GM21786 (cell line): ENCODE results near the gene PBX3.

Experiments used
- ATAC-seq: cut with Tn5 transposase; IDR thresholded peaks from one replicate; pipeline ENCODE4 v1.9.1; 2021; ENCODE audit not compliant: unreplicated experiment

PBX3 gene

GRCh38 chr9:125854553-125855275 is 107.5 kb downstream of the PBX3 start:
- ATAC-seq, result no peak

- ATAC-seq, result no peak
Observed at GRCh38 chr9:125856331-125856730, 109.2 kb downstream of the PBX3 start.

- ATAC-seq, result no peak
Observed at GRCh38 chr9:125861405-125862058, 114.4 kb downstream of the PBX3 start.

GRCh38 chr9:125863923-125864322 is 116.8 kb downstream of the PBX3 start:
- ATAC-seq, result no peak

GRCh38 chr9:125867751-125868415 is 120.7 kb downstream of the PBX3 start:
- ATAC-seq, result no peak

- ATAC-seq, result no peak
Observed at GRCh38 chr9:125878164-125878631, 131.0 kb downstream of the PBX3 start.

GRCh38 chr9:125881042-125881441 is 133.9 kb downstream of the PBX3 start:
- ATAC-seq, result no peak

GRCh38 chr9:125883565-125884217 is 136.5 kb downstream of the PBX3 start:
- no peak for ATAC-seq

- ATAC-seq, result no peak
Observed at GRCh38 chr9:125884218-125884595, 137.0 kb downstream of the PBX3 start.

GRCh38 chr9:125885405-125886034 is 138.3 kb downstream of the PBX3 start:
- no peak for ATAC-seq

GRCh38 chr9:125886365-125886764 is 139.2 kb downstream of the PBX3 start:
- ATAC-seq, result no peak

GRCh38 chr9:125887172-125887571 is 140.0 kb downstream of the PBX3 start:
- no peak for ATAC-seq

GRCh38 chr9:125888211-125888610 is 141.0 kb downstream of the PBX3 start:
- no peak for ATAC-seq

GRCh38 chr9:125889112-125889475 is 141.9 kb downstream of the PBX3 start:
- no peak for ATAC-seq

GRCh38 chr9:125889476-125890419 is 142.6 kb downstream of the PBX3 start:
- ATAC-seq, result no peak

- no peak for ATAC-seq
Observed at GRCh38 chr9:125890826-125891225, 143.7 kb downstream of the PBX3 start.

- ATAC-seq, result no peak
Observed at GRCh38 chr9:125893277-125893676, 146.1 kb downstream of the PBX3 start.

GRCh38 chr9:125894566-125894965 is 147.4 kb downstream of the PBX3 start:
- ATAC-seq, result no peak

- no peak for ATAC-seq
Observed at GRCh38 chr9:125896404-125896803, 149.2 kb downstream of the PBX3 start.

GRCh38 chr9:125896964-125897363 is 149.8 kb downstream of the PBX3 start:
- ATAC-seq, result no peak
